Measurements from ENCODE around the gene ANO2.

Gene ANO2

DNA sequence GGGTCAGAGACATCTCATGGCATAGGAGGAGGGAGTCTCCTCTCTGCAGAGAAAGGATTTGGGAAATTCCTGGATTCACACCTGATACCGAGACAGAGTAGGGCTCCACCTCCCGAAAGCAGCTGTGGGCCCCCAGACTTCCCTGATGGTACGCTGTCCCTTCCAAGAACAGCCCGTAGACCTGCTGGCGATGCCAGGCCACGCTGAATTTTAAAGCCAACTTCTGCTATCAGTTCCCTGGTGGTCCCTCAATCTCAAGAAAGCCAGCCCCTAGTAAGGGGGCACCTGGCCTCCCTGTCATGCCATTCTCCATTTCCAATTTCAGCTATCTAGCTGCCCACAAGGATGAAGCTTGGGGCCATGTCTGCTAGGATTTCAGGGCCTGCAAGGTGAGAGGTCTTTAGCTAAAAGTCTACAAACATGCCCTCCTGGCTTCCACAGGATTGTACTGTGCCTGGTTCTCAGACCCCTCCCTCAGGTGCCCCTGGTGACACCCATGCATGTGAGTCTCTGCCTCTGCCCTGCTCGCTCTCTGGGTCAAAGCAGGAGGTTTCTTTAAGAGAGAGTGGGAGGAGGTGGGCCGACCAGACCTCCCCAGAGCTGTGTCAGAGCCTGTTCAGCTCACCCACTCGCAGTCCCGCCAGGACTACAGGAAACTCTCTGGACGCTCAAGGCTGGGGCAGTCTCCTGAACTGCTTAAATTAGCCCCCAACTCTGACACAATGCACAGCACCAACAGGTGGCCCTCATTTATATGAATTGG is 30.5 kb downstream of the ANO2 start:
- no peaks in the 10 kb centered on the region for H3K36me3 Mint-ChIP-seq (ENCODE audit: low read depth)
- no peaks in the 10 kb centered on the region for H3K4me1 Mint-ChIP-seq (ENCODE audit: low read depth)
- no peak overlapping the region for H3K27ac Mint-ChIP-seq
- peaks cover 11% of the 10 kb centered on the region for H3K27me3 Mint-ChIP-seq
- H3K4me3 Mint-ChIP-seq, result no peak overlapping the region
- no peaks in the 10 kb centered on the region for H3K9me3 Mint-ChIP-seq

DNA sequence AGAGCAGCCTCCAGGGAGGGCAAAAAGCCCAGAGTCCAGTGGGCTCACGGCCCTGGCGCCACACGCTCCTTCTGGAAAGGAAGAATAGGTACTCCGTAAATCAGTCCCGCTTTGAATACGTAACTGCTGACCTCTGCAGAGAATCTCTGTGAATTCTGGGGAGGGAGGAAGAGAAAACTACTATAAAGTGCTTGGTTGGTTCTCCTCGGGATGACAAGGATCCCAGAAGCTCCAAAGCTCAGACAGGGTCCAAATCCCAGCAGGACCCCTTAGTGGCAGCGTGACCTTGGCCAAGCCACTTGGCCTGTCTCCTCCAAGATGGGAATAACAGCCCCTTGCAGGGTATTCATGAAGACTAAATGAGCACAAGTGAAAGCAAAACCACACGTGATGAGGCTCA is 31.7 kb downstream of the ANO2 start:
- Mint-ChIP-seq H3K27me3 (peaks cover 15% of the 10 kb centered on the region), H3K36me3 (ENCODE audit: low read depth) (no peaks in the 10 kb centered on the region), H3K9me3 (no peaks in the 10 kb centered on the region), H3K4me1 (ENCODE audit: low read depth) (no peaks in the 10 kb centered on the region), H3K27ac (no peak overlapping the region), H3K4me3 (no peak overlapping the region)

DNA sequence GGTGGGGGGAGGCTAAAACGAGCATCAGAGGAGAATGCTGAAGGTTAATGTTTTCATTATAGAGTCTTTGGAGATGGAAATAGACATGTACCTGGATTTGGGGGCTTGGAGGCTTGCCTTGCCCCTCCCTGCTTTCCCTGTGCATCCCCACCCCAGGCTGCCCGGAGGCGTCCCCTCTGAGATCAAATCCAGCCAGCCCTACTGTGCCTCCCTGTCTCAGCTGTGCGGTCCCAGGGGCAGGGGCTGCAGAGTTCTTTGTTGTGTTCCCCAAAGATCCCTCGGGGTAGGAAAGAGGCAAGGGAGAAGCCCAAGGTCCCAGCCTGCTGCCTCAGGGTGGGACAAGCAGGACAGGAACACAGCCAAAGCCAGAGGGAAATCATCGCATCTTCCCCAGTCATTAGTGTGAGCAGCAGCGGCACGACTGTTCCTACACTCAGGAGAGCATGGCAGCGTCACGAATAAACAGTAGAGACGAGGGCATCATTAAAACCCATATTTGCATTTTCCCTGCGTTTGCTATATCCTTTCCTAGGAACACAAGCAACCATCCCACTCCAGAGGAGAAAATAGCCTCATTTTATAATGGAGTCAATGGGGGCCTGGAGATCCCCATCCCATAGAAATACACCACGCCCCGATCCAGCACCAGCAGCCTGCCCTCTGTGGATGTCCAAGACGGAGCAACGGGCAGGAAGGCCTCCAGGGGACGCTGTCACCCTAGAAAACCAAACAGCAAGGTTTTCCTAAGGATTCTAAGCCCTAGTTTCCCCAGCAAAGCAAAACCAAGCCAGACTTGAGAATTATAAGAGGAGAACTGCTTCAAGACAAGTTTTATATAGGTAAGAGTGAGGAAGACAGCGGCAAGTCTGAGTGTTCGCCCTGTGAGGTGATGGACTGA is 32.4 kb downstream of the ANO2 start:
- H3K4me1 Mint-ChIP-seq (ENCODE audit: low read depth), result no peaks in the 10 kb centered on the region
- no peak overlapping the region for H3K27ac Mint-ChIP-seq
- H3K36me3 Mint-ChIP-seq (ENCODE audit: low read depth), result no peaks in the 10 kb centered on the region
- H3K27me3 Mint-ChIP-seq, result peaks cover 15% of the 10 kb centered on the region
- no peaks in the 10 kb centered on the region for H3K9me3 Mint-ChIP-seq
- no peak overlapping the region for H3K4me3 Mint-ChIP-seq

DNA sequence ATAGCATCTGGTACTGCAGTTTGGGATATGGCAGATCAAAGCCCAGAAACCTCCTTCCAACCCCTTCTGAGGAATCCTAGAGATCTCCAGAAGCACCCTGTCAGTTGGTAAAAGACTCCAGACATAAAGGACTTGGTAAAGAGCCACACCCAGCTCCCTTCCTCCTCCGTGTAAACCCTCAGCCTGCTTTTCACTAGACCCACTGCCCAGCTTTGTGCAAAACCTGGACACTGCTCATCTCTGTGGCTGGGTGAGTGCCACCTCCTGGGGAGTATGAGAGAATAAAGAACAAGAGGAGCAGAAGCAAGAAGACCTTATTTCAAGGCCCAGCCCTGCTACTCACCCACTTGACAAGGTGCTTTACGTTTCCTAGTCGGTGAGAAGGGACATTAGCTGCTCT is 33.0 kb downstream of the ANO2 start:
- Mint-ChIP-seq H3K36me3 (ENCODE audit: low read depth) (no peaks in the 10 kb centered on the region), H3K27me3 (peaks cover 15% of the 10 kb centered on the region), H3K9me3 (no peaks in the 10 kb centered on the region), H3K27ac (no peak overlapping the region), H3K4me1 (ENCODE audit: low read depth) (no peaks in the 10 kb centered on the region), H3K4me3 (no peak overlapping the region)

DNA sequence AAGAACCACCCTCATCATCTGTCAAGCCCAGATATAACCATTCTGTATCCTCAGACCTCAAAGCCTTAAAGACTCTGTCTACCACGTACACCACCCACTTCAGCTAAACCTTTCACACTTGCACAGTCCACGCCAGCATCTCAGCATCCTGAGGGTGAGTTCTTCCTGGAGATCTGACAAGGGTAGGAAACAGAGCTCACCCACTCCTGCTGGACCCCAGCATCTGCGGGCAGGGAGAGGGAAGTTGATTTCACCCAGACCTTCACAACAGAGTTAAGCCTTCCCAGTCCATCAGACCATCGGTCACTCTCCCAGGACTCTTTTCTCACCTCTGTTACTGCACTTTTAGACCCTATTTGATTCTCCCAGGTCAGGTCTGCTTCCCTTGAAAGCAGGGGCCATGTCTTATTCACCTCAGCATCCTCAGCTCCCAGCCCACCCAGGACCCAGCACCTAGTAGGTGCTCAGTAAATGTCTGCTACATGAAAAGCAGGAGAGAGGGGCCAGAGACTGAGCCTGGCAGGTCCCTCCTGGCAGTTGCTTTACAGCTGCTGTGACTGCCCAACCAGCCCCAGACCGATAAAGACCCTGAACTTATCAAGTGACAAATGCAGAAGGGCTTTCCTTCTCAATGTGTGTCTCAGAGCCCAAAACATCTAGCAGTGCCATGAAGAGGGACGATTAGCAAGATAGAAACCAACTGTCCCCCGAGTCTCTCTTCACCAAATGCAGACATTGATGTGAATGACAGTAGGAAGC is 34.1 kb downstream of the ANO2 start:
- Mint-ChIP-seq H3K9me3 (no peaks in the 10 kb centered on the region), H3K4me3 (no peak overlapping the region), H3K36me3 (ENCODE audit: low read depth) (no peaks in the 10 kb centered on the region), H3K4me1 (ENCODE audit: low read depth) (no peaks in the 10 kb centered on the region), H3K27me3 (peaks cover 15% of the 10 kb centered on the region), H3K27ac (no peak overlapping the region)

DNA sequence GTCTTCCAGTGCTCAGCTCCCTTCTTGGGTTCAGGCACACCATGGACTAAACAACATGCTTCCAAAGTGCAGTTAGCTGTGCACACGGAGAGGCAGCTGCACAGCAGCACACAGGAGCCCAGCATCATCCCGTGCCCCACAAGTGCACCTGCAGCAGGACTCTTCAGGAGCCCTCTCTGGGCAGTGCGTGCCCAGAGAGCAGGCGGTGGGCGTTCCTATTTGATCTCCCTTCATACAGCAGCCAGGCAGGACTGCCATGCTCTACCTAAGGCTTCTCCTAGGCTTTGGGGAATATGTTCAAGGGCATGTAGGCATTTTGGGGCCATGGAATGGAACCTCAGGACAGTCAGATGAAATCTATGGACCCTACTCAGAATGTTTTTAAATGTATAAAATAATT is 35.5 kb downstream of the ANO2 start:
- Mint-ChIP-seq H3K27me3 (peaks cover 15% of the 10 kb centered on the region), H3K36me3 (ENCODE audit: low read depth) (no peaks in the 10 kb centered on the region), H3K27ac (no peak overlapping the region), H3K4me3 (no peak overlapping the region), H3K4me1 (ENCODE audit: low read depth) (no peaks in the 10 kb centered on the region), H3K9me3 (no peaks in the 10 kb centered on the region)

DNA sequence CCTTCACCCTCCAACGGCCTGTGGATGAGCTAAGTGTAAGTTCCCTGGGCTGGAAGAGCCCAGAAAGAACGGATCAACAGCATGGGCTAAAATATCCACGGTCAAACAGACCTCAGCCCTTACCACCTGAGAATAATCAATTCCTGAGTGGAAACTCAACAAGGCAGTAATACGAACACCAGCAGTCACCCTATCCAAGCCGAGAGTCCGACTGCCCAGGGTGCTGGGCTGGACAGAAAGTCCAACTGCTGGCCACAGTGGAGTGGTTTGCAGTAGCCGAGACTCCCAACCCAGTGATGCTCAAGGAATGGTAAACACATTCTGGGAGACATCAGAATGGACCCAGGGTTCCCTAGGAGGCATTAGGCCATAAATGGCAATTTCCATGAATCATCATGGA is 36.8 kb downstream of the ANO2 start:
- no peak overlapping the region for H3K4me3 Mint-ChIP-seq
- no peaks in the 10 kb centered on the region for H3K36me3 Mint-ChIP-seq (ENCODE audit: low read depth)
- no peaks in the 10 kb centered on the region for H3K4me1 Mint-ChIP-seq (ENCODE audit: low read depth)
- H3K27ac Mint-ChIP-seq, result no peak overlapping the region
- H3K9me3 Mint-ChIP-seq, result no peaks in the 10 kb centered on the region
- peaks cover 15% of the 10 kb centered on the region for H3K27me3 Mint-ChIP-seq

DNA sequence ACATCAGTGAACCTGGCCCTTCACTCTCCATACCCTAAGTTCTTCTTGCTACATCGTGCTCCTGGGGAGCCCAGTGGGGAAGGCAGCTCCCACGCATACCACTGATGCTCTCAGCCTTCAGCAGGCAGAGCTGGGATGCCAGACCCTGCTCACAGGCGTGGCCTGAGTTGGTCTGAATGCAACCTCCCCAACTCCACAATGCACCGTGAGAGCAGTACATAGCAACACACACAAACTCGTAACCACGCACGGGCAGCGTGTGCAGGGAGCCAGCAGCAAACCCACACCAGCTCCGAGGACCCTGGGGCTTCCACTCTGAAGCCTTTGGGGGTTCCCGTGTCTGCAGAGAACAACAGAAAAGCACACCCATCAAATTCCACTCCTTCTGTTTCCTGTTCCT is 37.3 kb downstream of the ANO2 start:
- no peaks in the 10 kb centered on the region for H3K36me3 Mint-ChIP-seq (ENCODE audit: low read depth)
- no peaks in the 10 kb centered on the region for H3K9me3 Mint-ChIP-seq

DNA sequence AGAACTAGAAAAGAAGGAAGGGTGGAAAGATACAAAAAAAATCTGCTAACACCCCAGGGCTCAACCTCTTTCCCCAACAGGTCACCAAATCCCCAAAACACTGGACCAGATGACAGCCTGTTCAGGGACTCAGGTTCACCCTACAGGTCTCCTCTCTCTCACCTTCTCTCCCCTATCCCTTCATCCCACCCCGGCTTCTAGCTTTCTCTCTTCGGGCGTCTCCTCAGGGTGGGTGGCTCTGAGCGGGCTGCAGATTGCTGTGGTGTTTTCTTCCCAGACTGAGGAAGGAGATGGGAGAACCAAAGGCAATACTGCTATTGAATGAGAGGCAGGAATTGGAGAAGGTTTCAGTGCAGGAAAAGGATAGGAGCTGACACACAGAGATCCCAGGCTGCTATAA is 39.3 kb downstream of the ANO2 start:
- no peaks in the 10 kb centered on the region for H3K4me1 Mint-ChIP-seq (ENCODE audit: low read depth)
- H3K36me3 Mint-ChIP-seq (ENCODE audit: low read depth), result no peaks in the 10 kb centered on the region
- H3K27me3 Mint-ChIP-seq, result peaks cover 7% of the 10 kb centered on the region
- H3K9me3 Mint-ChIP-seq, result no peaks in the 10 kb centered on the region
- no peak overlapping the region for H3K4me3 Mint-ChIP-seq
- H3K27ac Mint-ChIP-seq, result no peak overlapping the region

More for the DNA sequence above, 37.3 kb downstream of the ANO2 start:
- Mint-ChIP-seq H3K4me1 (ENCODE audit: low read depth) (no peaks in the 10 kb centered on the region), H3K27me3 (peaks cover 14% of the 10 kb centered on the region), H3K27ac (no peak overlapping the region), H3K4me3 (no peak overlapping the region)

DNA sequence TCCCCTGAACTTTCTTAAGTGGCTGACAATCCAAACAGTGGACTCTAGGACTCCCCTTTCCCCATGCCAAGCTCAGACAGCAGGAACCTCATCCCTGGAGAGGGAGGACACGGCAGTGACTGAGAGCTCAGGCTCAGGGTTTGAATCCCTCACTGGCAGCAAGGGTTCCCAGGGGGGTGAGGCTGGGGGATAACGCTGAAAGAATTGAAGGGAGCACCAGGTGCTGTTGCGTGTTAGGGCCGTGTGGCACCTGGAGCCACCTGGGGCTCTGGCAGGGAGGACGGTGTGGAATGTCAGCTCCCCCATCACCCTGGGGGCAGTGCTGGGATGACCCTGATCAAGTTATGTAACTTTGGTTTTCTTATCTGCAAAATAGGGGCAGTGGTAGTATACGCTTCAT is 40.1 kb downstream of the ANO2 start:
- Mint-ChIP-seq H3K4me3 (no peak overlapping the region), H3K27ac (no peak overlapping the region), H3K27me3 (peaks cover 8% of the 10 kb centered on the region), H3K4me1 (ENCODE audit: low read depth) (no peaks in the 10 kb centered on the region), H3K36me3 (ENCODE audit: low read depth) (no peaks in the 10 kb centered on the region), H3K9me3 (no peaks in the 10 kb centered on the region)

DNA sequence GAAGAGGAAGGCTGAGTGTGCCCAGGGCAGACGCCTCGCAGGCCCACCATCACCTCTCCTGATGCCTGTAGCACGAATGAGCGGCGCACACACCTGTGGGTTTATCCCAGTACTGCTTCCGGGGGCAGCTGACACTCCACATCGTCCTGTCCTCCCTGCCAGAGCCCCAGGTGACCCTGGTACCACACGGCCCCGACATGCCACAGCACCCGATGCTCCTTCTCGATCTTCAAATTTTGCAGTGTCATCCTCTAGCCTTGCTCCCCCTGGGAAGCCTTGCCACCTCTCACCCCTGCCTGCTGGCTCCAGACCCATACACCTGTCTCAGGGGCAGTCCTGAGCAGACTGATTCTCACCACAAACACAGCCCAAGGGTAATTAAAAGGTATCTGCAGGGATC is 40.6 kb downstream of the ANO2 start:
- H3K36me3 Mint-ChIP-seq (ENCODE audit: low read depth), result no peaks in the 10 kb centered on the region
- H3K4me1 Mint-ChIP-seq (ENCODE audit: low read depth), result no peaks in the 10 kb centered on the region
- H3K27ac Mint-ChIP-seq, result no peak overlapping the region

DNA sequence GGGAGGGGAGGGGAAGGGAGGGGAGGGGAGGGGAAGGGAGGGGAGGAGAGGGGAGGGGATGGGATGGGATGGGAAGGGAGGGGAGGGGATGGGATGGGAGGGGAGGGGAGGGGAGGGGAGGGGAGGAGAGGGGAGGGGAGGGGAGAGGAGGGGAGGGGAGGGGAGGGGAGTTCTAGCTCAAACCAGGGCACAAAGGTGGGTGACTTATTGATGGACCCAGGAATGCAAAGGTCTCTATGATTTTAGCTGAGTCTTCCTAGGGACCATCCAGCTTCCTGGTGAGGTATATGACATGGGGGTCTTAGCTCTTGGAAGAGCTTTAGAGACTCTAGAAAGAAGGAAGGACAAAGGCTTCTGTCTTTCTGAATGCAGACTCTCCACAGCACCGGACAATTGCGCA is 42.3 kb downstream of the ANO2 start:
- Mint-ChIP-seq H3K4me1 (ENCODE audit: low read depth) (no peaks in the 10 kb centered on the region), H3K36me3 (ENCODE audit: low read depth) (no peaks in the 10 kb centered on the region), H3K27ac (no peak overlapping the region), H3K27me3 (peaks cover 12% of the 10 kb centered on the region), H3K9me3 (no peaks in the 10 kb centered on the region), H3K4me3 (no peak overlapping the region)

More for the DNA sequence above, 40.6 kb downstream of the ANO2 start:
- no peaks in the 10 kb centered on the region for H3K9me3 Mint-ChIP-seq
- H3K4me3 Mint-ChIP-seq, result no peak overlapping the region
- H3K27me3 Mint-ChIP-seq, result peaks cover 8% of the 10 kb centered on the region

DNA sequence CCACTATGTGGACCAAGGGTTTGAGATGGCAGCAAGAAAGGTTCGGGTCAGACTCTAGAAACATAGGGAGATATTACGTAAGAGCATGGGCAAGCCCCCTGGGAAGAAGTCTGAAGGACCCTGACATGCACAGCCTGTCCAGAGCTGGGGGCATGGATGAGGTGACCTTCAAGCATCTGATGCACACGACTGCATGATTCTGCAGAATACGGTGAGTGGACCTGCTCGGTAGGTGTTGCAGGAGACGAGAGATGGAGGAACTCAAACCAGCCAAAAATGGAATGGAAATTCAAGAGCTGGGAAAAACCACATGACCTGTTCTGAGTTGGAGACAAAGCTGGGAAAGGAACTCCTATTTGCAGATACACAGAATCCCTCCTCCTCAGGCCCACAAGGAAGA is 43.6 kb downstream of the ANO2 start:
- Mint-ChIP-seq H3K36me3 (ENCODE audit: low read depth) (no peaks in the 10 kb centered on the region), H3K27ac (no peak overlapping the region), H3K9me3 (no peaks in the 10 kb centered on the region), H3K4me3 (no peak overlapping the region), H3K4me1 (ENCODE audit: low read depth) (no peaks in the 10 kb centered on the region), H3K27me3 (peaks cover 25% of the 10 kb centered on the region)

DNA sequence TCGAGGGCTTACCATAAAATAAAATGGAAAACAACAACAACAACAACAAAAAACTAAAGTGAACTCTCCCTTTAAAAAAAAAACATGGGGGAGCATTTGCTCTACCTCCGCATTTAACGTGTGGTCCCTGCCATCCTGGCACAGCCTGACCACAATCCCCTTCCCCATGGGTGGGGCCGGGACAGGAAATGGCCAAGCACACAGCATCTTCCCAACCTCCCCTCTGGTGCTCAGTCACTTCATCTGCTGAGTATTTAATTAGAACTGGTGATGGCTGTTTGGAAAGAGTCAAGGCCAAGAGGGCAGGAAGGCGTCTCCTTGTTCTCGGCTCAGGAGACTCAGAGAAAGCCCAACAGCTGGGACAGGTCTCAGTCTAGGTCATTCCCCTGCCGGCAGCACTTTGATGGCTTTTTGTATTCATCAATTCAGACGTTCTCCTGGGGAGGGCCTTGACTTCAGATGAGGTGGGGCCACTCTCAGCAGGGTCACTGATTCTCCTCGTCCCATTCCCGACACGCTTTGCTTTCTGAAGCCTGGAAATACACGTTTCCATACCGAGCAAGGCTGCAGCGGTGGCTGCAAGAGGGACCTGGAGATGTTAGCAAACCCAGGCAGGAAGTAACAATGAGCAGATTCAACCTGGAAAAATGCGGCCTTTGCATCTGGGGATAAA is 44.4 kb downstream of the ANO2 start:
- Mint-ChIP-seq H3K4me1 (ENCODE audit: low read depth) (no peaks in the 10 kb centered on the region), H3K36me3 (ENCODE audit: low read depth) (no peaks in the 10 kb centered on the region), H3K9me3 (no peaks in the 10 kb centered on the region), H3K4me3 (no peak overlapping the region), H3K27me3 (peaks cover 26% of the 10 kb centered on the region), H3K27ac (no peak overlapping the region)

All from stimulated activated naive CD8-positive, alpha-beta T cell treated with anti-CD3 and anti-CD28 coated beads, Interleukin-15, Interleukin-2, amounts not matched to agents 100 ng/mL and 50 ng/mL, for 24 hours (primary cell).